HG03103 (cell line): ENCODE results near the gene NT5C1B.

Experiments
- ATAC-seq: cut with Tn5 transposase; IDR thresholded peaks from one replicate; pipeline ENCODE4 v1.9.1; 2021; ENCODE audit warnings: low read depth; ENCODE audit not compliant: unreplicated experiment

The NT5C1B gene

DNA sequence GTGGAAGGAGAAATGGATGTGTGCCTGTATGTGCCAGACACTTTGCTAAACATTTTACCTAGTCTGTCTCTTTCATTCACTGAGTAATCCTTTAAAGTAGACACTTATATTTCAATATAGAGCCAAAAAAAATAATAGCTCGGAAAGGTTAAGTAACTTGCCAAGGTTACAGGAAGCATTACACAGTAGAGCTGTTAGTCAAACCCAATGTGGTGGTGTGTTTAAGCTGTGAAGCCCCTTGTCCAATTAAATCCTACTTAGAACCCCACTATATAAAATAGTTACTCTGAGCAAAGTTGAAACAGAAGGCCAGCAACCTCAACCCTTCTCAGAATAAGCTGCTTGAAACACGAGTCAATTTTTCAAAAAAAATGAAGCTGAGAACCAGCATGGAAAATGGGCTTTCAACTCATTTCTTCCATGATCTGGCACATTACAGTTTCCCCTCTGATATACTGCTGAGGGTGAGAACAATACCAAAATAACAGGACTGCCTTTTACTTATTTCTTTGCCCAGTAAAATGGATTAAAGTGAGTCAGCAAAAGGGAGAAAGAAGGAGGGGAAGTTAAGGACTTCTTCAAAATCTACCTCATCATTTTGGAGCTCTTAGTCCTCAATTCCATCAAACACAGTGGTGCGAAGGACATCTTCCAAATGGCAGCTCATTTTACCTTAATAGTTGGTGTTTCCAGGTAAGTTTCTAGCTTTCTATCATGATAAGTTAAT, 36.9 kb downstream of the NT5C1B start:
- no peak for ATAC-seq

DNA sequence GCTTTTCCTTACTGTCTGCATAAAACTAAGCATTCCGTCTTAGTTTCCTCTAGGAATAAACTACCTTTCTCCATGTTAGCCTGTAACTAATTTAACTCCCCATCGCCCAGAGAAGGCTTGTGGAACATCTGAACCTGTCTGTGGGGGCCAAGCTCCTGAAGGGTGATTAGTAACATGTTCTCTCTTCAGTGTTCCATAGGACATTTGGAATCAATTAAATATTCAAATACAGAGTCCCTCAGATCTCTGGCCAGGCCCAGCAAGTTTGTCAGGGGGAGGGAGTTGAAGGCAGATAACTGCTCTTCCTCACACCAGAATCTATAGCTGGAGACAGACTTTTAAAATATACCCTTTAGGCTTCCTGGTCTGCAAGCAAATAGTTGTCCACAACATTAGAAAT, 37.7 kb downstream of the NT5C1B start:
- no peak for ATAC-seq

GRCh38 chr2:18551169-18551568, 38.2 kb downstream of the NT5C1B start:
- no peak for ATAC-seq

- no peak for ATAC-seq
These were observed 38.9 kb downstream of the NT5C1B start for GRCh38 chr2:18550433-18550832.

DNA sequence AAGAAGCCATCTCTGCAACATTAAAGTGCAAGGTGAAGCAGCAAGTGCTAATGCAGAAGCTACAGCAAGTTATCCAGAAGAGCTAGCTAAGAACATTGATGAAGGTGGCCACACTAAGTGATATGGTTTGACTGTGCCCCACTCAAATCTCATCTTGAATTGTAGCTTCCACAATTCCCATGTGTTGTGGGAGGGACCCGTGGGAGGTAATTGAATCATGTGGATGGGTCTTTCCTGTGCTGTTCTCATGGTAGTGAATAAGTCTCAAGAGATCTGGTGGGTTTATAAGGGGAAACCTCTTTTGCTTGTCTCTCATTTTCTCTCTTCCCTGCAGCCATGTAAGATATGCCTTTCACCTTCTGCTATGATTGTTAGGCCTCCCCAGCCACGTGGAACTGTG, 40.3 kb downstream of the NT5C1B start:
- no peak for ATAC-seq

GRCh38 chr2:18548621-18549020, 40.7 kb downstream of the NT5C1B start:
- no peak for ATAC-seq

DNA sequence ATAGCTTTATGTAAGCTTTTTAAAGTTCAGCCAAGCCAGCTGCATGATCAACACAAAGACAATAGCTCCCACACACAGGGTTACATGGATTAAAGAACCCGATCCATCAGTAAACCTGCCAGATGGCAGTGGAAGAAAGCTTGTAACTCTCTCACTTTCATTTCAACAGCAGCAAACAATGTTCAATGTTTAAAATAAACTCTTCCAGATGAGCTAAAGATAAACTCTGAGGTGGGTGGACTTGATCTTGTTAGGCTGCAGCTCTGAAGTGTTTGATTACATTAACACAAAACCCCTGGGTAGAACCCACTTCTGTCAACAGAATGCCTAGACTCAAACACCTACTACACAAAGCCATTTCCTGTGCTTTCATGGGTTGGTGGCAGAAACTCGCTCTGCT, 42.8 kb downstream of the NT5C1B start:
- no peak for ATAC-seq

DNA sequence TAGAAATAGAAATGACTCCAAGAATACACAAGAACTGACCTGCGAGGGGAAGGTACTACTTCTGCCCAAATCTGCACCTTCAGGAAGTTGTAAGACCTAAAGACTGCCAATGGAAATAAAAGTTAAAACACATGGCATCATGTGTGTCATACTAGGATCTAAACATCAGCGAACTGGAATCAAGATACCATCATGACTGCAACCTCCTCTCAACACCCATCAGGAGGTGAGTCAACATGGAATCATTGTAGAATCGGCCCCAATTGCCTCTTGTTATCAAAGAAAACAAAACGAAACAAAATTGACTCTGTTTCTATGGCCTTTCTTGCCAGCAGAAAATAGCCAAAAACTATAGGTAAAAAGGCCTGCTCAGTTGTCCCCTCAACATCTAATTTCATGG, 44.0 kb downstream of the NT5C1B start:
- ATAC-seq = no peak

DNA sequence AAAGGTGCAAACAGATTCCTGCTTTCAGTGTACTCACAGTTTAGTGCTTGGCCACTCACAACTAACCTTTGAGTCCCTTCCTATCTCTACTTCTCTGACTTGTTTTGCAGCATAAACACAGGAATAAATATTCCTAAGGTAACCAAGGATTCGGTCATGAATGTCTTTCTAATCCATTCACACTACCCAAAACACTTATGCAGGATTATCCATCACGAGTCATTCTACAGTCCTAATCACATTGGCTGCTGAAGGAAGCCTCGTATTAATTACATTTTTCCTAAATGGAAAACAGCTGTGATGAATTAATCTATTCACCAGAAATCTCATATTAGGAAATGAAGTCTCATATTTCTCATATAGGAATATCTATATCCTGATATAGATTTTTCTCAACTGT, 45.2 kb downstream of the NT5C1B start:
- no peak for ATAC-seq

DNA sequence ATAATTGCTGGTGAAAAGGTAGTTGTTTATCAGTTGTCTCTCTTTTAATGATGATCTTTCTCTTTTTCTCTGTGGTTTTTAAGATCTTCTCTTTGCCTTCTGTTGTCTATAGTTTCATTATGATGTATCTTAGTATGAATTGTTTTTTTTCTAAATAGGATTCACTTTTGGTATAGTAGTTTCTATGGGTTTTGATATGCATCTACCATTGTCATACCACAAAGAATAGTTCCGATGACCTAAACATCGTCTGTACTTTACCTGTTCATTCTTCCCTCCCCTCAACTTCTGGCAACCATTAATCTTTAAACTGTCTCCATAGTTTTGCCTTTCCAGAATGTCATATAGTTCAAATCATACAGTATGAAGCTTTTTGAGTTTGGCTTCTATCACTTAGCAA, 48.5 kb downstream of the NT5C1B start:
- no peak for ATAC-seq

DNA sequence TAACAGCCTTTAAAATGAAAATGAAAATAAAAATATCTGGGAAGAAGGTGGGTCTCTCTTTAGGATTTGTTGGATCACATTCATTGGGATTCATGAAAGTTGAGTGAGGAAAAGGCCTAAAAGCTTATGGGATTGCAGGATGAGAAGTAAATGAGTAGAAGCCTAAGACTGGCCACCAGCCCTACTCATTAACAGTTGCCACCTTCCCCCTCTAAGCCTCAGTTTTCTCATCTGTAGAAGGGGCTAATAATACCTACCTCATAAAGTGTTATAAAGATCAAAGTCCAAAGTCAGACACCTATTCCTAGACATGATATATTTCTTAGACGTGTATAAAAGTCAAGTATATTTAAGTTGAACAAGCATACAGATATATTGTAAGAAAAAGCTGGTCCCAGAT, 52.7 kb downstream of the NT5C1B start:
- ATAC-seq = no peak

DNA sequence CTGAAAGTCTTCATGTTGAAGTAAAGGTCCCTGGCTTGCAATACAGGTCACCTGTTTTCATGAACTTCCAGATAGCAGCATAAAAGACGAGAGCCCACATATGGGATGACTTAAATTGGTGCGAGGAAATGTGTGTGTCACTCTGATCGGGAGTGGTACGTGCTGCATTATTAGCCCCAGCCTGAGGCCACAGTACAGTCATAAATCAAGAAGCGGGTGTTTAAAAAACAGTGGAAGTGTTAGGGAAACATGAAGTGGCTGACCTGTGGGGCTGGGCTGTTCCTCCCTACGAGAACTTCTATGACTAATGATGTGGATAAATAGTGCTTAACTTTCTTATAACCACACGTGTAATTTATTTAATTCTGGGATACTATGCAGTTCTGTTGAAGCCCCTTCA, 53.3 kb downstream of the NT5C1B start:
- no peak for ATAC-seq

DNA sequence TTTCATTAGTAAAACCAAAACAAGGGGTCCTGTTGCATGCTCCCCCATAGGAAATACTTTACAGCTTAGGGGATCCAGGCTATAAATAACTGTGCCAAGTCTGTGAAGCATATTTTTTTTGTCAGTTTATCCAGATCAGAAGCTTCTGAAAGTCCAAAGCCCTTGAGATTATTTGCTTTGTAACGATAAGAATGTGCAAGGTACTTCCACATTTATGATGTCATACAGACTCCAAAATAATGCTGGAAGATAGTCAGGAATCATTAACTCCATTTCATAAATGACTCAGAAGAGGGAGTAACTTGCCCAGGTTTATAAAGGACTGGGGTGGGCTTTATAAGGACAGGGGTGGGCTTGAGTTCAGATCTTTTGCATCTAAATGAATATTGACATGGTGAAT, 58.2 kb downstream of the NT5C1B start:
- no peak for ATAC-seq

DNA sequence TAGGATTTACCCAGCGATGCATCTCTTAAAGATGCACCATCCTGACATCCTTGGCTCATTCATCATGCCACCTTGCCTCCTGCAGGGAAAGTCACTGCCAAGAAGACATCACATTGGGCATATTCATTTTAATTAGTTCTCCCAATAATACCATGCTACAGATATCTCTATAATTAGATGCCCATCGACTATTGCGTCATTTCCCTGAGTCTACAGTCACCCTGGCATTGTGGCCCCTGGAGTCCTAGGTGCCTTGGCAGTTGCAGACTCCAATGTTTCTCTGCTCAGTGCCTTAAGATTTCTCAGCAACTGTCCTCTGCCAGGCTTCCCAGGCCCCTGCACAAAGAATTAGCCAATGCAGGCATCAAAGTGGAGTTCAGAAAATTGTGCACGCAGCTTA, 61.5 kb downstream of the NT5C1B start:
- no peak for ATAC-seq

DNA sequence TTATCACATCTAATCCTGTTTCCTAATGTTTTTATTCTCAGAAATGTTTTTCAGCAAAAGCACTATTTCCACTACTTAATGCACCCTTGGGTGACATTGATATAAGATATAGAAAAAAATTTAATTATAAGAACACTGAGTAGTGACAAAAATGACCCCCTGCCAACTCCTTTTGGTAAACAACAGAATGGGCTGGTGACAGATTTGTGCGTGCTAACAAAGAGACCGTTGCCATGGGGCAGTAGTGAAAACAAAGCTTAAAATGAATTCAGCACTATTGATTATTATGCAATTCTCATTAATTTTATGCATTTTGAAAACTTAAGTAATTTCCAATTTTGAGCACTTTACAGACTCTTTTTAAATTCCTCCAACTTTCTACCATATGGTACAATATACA, 62.0 kb downstream of the NT5C1B start:
- no peak for ATAC-seq

GRCh38 chr2:18526429-18526828, 62.9 kb downstream of the NT5C1B start:
- no peak for ATAC-seq

- no peak for ATAC-seq
These were observed 63.5 kb downstream of the NT5C1B start for GRCh38 chr2:18525852-18526251.

DNA sequence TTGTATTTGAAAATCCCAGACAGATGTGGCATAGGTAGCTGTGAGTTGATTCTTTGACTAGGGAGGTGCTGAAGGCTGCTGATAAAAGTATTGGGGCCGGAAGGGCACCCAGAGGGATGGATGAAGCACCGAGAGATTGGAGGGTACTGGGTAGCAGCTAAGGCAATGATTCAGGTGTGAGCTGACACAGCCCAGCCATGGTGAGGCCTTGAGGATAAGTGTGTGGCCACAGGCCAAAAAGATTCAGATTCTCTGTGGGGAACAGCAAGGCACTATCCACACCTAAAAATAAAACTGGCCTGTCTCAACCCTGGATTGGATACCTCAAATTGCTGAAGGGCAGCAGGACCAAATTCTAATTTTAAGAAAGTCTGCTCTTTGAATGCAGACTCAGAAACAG, 64.1 kb downstream of the NT5C1B start:
- no peak for ATAC-seq

DNA sequence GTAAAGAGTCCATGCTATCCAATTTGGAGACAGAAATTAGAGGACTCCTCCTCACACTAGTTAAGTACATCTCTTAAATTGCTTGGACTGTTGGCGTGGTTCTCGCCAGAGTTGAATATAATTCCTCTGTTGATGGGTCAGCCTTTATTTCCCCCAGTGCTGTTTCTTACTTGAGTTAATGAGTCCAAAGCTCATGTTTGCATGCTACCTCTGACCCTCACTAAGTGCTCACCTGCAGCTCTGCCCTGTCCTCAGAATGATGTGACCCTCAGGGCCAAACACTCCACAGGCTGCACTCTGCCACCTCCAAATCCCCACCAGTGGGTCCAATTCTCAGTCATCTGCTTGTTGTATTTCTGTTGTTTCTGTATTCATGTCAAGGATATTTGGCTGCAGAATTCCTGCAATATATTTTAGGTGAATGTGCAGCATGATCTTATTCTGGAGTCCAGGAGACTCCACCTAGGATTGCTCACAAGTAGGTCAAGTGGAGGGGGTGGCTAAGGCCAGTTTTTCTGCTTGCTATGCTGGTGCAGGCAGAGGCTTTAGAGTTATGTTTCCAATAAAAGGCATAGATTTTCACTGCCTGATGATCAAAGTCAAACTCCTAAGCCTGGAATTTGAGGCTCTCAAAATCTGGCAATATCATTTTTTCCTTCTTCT, 66.8 kb downstream of the NT5C1B start:
- ATAC-seq = no peak

DNA sequence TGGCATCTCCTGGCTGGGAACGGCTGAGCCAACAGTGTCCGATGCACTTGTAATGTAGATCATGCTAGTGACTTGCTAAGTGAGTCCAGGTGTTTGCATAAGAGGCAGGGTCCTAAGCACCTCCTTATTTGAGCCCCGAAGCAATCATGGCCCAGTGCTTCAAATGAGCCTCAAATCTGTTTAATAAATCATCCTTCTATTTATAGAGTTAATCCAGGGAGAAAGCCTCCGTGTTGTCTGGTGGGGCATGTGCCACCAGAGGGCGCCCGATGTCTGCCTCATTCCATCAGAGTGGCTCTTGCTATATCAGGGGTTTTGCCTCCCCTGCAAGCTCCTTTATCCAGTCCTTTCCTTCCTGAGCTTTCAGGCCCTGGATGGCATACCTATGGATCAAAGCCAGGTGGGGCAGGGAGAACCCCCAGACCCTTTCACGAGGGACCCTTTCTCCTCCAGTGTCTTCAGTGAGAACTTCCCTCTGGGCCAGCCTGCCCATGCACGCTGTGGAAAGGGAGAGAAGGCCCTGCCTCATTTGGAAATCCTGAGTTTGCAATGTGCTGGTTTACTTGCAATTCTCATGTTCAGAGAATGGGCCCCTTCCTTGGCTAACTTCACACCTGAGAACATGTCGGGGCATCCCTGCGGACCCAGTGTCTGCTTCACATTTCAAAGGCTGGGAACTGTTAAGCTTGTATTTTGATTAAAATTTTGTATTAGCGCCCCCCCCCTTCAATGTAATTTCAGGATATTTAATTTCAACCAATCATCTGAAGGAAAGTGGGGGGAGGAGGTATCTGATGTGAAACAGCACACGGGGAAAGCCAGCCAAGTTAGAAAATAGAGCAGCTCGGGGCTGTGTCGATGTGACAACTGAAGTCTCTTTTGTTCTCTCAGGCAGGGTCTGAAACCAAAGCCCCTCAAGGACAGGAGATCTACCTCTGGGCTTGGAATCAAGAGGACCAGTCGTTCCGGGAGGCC, 68.6 kb downstream of the NT5C1B start:
- ATAC-seq = peak; percentile 76

- no peak for ATAC-seq
These were observed 69.4 kb downstream of the NT5C1B start for GRCh38 chr2:18519914-18520450.
